ENCODE measurements around the gene BCL7B. TPM values are rescaled to one million over a fixed set of nuclear protein-coding genes. Genes with fewer than 3 reads are reported as not detected.
A peak's percentile ranks its signal among the peaks of the same experiment; 100 is the strongest.

Gene BCL7B
- total and polyA plus RNA-seq, 2 experiments from 2014 or later: 17.0 to 18.2 TPM

- Histone ChIP-seq H4K20me1 (replicated peaks; ENCODE audit: insufficient read depth) (peaks cover 66% of the 10 kb centered on the region), H3F3A (replicated peaks; ENCODE audit: low read depth) (no peaks in the 10 kb centered on the region), H3K4me3 (peak overlapping the region; percentile 67), H3K27me3 (ENCODE audit: insufficient read depth) (no peaks in the 10 kb centered on the region), H3K27ac (ENCODE audit: low read depth) (no peak overlapping the region), H2AFZ (no peak overlapping the region), H3K79me2 (replicated peaks; ENCODE audit: insufficient read depth) (peaks cover 83% of the 10 kb centered on the region), H3K9me2 (ENCODE audit: insufficient read depth) (no peaks in the 10 kb centered on the region), H3K4me1 (ENCODE audit: insufficient read depth) (peaks cover 18% of the 10 kb centered on the region), H3K36me3 (ENCODE audit: insufficient read depth) (peaks cover 43% of the 10 kb centered on the region), H3K4me2 (peak overlapping the region; percentile 86; the same call in 1 of the 2 replicates)
- H3K4me1 Mint-ChIP-seq: peaks cover 28% of the 10 kb centered on the region
- TF ChIP-seq ZNF462 (CRISPR knock-in tag; IDR thresholded peaks at IDR 0.05) (no peak), REST (IDR thresholded peaks at IDR 0.05; ENCODE audit: unreplicated experiment) (no peak), ETS1 (IDR thresholded peaks at IDR 0.05) (no peak)
- DNase-seq (ENCODE audit: low spot score): no peak
- H3K9me3 Mint-ChIP-seq: no peaks in the 10 kb centered on the region
- H3K27ac Mint-ChIP-seq: no peak overlapping the region
- ATAC-seq: no peak
- peaks cover 66% of the 10 kb centered on the region for H3K36me3 Mint-ChIP-seq (ENCODE audit: low read depth)
- peak overlapping the region; percentile 58 for H3K4me3 Mint-ChIP-seq
- peaks cover 8% of the 10 kb centered on the region for H3K27me3 Mint-ChIP-seq (ENCODE audit: insufficient read depth, low read depth, poor library complexity)
These were observed 39.0 kb downstream of the BCL7B start for GRCh38 chr7:73518470-73518869.
